ENCODE data around the gene DCBLD1. TPM values are rescaled to one million over a fixed set of nuclear protein-coding genes. Genes with fewer than 3 reads are reported as not detected.
A peak's percentile ranks its signal among the peaks of the same experiment; 100 is the strongest.

Gene DCBLD1
- total RNA-seq, 1 donor: 27.4 TPM

GRCh38 chr6:117533775-117534174 lies 51.3 kb downstream of the DCBLD1 start:
- H3K4me3 ChIP-seq (ENCODE audit: low read depth, low read length): no peak overlapping the region
- DNase-seq (ENCODE audit: low read depth): no peak
- TF ChIP-seq CTCF (IDR thresholded peaks at IDR 0.05; ENCODE audit: insufficient read depth, low read length): no peak

GRCh38 chr6:117534974-117535373 lies 52.5 kb downstream of the DCBLD1 start:
- no peak for DNase-seq (ENCODE audit: low read depth)
- no peak overlapping the region for H3K4me3 ChIP-seq (ENCODE audit: low read depth, low read length)
- no peak for TF ChIP-seq CTCF (IDR thresholded peaks at IDR 0.05; ENCODE audit: insufficient read depth, low read length)

GRCh38 chr6:117536317-117536716 lies 53.8 kb downstream of the DCBLD1 start:
- TF ChIP-seq CTCF (IDR thresholded peaks at IDR 0.05; ENCODE audit: insufficient read depth, low read length): no peak
- no peak overlapping the region for H3K4me3 ChIP-seq (ENCODE audit: low read depth, low read length)
- DNase-seq (ENCODE audit: low read depth): peak; percentile 69

GRCh38 chr6:117538615-117539014 lies 56.1 kb downstream of the DCBLD1 start:
- DNase-seq (ENCODE audit: low read depth): no peak
- no peak overlapping the region for H3K4me3 ChIP-seq (ENCODE audit: low read depth, low read length)
- no peak for TF ChIP-seq CTCF (IDR thresholded peaks at IDR 0.05; ENCODE audit: insufficient read depth, low read length)

- H3K4me3 ChIP-seq (ENCODE audit: low read depth, low read length): no peak overlapping the region
- TF ChIP-seq CTCF (IDR thresholded peaks at IDR 0.05; ENCODE audit: insufficient read depth, low read length): no peak
- DNase-seq (ENCODE audit: low read depth): no peak
Measured at GRCh38 chr6:117540670-117541069, 58.2 kb downstream of the DCBLD1 start.

- no peak overlapping the region for H3K4me3 ChIP-seq (ENCODE audit: low read depth, low read length)
- DNase-seq (ENCODE audit: low read depth): no peak
- TF ChIP-seq CTCF (IDR thresholded peaks at IDR 0.05; ENCODE audit: insufficient read depth, low read length): no peak
Measured at GRCh38 chr6:117542493-117542892, 60.0 kb downstream of the DCBLD1 start.

GRCh38 chr6:117544716-117545115 lies 62.2 kb downstream of the DCBLD1 start:
- no peak for DNase-seq (ENCODE audit: low read depth)
- TF ChIP-seq CTCF (IDR thresholded peaks at IDR 0.05; ENCODE audit: insufficient read depth, low read length): no peak
- no peak overlapping the region for H3K4me3 ChIP-seq (ENCODE audit: low read depth, low read length)
